ENCODE results near the gene COL5A1.

- TF ChIP-seq CTCF (optimal IDR thresholded peaks at IDR 0.05 in 1 of 3, IDR thresholded peaks at IDR 0.05 in 1 of 3, conservative IDR thresholded peaks at IDR 0.05 in 1 of 3; ENCODE audit: extremely low read depth in 1 of 3, insufficient read depth in 2 of 3, low read length in 3 of 3) (no peak), EZH2 (IDR thresholded peaks at IDR 0.05; ENCODE audit: low read length) (no peak)
Measured at GRCh38 chr9:134723491-134724190, 82.0 kb downstream of the COL5A1 start.
